ENCODE measurements around the gene CDK2AP2.

Gene CDK2AP2

DNA sequence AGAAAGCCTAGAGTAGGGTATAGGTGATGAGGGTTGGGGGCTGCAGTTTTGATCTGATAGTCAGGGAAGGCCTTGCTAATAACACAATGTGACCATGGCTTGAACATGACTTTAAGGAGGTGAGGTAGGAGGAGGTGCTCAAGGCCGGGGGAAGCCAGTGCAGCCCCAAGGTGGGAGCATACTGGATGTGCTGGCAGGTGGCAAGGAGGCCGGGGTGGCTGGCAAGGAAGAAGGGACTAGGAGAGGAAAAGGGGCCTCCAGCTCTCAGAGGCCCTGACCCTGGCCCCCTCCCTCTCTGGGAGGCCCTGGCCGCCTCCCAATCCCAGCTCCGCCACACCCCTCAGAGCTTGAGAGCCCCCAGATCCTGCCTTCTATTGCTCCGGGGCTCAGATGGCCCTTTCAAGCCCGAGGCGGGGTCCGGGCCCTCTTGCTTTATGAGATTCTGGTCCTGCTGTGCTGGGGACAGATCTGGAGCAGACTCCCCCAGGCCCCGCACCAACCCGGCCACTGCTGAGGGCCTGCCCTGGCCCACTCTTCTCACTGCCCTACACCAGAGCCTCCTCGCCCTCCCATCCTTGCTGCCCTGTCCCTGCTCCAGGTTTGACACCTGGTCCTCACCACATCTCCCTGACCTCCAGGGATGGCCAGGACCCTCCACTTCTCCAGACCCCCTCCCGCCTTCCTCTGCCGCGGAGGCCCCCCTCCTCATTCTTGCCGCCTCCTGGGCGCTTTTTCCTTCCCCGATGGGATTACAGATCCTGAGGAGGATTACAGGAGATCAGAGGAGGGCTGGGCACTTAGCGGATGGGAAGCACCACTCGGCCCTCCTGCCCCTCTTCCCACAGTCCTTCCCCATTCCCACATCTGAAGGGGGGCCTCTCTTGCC is 4.6 kb downstream of the CDK2AP2 start:
- DNase-seq: no peak

GRCh38 chr11:67502328-67502979 is 5.5 kb downstream of the CDK2AP2 start:
- DNase-seq: no peak

GRCh38 chr11:67501854-67502253 is 6.1 kb downstream of the CDK2AP2 start:
- no peak for DNase-seq

DNA sequence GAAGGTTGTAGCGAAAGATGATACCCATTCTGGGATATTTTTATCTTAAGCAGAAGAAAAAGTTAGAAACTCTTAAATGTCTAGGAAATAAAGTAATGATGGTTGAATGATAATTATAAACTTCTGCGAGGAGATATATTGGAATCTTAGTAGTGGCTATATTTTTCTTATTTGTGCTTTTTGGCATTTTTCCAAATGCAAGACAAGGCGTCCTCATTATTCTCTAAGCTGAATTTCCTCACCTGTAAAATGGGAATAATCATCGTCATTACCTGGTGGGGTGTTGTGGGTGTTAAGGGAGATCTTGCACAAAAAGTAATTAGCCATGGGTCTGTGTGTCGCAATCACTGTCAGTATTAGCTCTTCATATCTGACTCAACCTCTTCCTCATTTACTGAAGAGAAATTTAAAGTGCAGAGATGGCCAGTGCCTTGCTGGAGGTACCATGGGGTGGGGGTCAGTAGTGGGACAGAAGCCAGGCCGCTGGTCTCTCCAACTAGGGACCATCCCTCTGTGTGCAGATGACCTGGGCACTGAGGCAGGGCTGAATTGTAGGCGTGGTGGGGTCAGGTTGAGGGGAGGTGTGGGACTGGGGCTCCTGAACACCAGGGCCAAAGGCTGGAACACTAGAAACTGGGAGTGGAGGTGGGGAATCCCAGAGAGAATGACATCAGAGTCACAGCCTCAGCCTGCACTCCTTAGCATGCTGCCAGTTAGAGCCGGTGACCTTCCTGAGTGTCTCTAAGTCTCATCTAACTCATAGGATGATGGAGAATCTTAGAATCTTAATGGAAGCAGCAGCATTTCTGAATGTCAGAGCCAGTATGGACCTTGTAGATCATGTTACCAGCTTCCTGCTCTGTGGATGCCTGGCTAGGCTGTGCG is 6.9 kb downstream of the CDK2AP2 start:
- DNase-seq: no peak

DNA sequence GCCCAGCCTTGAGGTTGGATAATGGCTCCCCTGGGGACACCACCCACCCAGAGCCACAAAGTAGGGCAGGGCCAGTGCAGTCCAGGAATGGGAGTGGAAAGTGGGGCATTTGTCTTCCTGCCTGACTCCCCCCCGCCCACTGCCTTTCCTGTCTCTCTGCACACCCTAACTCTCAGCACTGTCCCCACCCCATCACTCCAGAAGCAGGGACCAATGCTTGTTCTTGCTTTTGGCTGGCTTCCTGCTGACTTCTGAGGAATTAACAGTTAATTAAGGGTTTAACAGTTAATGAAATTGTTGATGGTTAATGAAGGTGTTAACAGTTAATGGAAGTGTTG is 7.5 kb downstream of the CDK2AP2 start:
- no peak for DNase-seq

DNA sequence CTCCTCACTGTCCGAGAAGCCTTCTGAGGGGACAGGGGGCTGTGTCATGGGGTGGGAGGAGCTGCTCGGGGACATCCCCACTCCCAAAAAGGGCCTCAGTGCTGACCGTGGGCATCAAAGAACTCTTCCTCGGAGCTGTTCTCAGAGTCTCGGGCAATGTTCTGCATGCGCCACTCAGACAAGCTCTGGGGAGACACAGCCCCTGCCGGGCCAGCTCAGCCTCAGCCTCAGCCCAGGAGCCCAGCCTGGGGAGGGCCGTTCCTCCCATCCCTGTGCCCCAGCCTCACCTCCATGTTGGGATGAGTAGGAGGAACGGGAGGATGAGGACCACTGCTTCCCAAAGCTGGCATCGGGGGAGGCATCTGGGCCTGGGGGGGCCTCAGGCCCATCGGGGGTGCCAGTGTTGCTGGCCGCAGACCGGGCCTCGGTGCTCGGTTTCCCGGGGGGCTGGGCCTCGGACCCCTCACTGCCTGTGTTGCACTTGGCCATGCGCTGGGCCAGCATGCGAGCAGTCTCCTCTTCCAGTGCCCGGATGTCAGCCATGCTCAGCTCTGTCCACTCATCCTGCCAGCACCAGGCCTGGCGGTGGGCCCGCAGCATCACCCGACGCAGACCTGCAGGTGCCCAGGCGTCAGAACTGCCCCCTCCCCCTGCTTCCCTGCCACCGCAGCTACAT is 8.0 kb downstream of the CDK2AP2 start:
- DNase-seq: no peak

- no peak for DNase-seq
Measured at GRCh38 chr11:67498544-67498972, 9.4 kb downstream of the CDK2AP2 start.

GRCh38 chr11:67497656-67498291 is 10.2 kb downstream of the CDK2AP2 start:
- DNase-seq: no peak

- no peak for DNase-seq
Measured at GRCh38 chr11:67496113-67496512, 11.8 kb downstream of the CDK2AP2 start.

DNA sequence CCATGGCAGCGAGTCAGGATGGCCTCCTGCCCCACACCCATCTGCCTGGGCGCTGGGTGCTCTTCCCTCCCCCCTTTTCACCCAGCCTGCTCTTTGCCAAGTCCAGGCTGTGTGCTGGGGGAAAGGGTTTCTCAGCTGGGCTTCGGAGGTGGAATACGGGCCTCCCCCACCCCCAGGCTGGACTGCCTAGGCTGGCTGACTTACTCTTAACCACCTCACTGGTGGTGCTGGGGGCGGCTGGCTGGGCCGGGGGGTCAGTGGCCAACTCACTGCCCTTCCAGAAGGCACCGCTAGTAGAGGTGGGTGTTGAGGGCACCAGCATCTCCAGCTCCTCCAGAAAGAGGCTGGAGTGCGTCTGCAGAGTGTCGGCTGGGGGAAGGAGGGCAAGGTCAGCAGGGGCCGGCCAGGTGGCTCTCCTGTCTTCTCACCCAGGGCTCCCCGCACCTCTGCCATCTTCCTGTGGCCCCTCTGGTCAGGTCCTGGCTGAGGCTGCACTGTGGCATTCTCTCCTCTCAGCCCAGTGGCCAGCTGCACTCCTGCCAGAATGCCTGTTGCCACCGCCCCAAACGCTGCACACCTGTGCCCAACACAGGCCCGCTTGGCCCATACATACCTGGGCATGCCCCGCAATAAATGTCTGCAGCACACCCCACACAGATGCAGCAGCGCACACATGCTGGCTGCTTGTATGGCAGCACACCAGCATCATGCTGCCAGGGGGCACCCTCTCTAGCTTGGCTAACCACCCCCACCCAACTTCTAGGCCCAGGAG is 12.5 kb downstream of the CDK2AP2 start:
- DNase-seq: no peak

GRCh38 chr11:67494371-67495233 is 13.4 kb downstream of the CDK2AP2 start:
- no peak for DNase-seq

- DNase-seq: no peak
Measured at GRCh38 chr11:67493548-67494370, 14.2 kb downstream of the CDK2AP2 start.

DNA sequence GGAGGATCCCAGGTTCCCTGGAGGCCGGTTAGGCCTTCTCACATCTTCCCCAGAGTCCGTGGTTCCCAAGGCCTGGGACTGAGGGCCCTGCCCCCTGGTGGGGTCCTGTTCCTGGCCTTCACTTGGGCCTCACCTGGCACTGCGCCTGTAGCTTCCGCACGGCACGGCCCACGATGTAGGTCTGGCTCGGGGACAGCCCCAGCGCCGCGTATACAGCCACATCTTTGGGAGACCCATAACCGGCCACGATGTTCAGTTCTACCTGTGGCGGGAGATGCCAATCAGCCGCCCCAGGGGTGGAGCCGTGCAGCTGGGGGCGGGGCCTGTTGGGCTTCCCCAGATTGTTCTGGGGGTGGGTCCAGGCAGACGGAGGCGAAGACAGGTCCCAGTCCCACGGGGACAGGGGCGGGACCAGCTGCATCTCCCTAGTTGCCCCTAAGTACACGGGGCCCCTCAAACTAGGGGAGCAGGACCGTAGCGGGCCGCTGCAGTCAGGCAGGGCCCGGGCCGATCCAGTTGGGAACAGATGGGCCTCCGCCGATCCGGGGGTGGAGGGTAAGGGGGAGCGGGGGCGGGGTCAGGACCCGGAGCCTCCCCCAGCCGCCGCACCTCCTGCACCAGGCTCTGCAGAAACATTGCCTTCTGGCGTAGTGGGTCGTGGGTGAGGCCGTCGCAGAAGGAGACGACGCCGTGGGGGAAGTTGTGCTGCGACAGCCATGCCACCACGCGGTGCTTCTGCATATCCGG is 15.0 kb downstream of the CDK2AP2 start:
- DNase-seq: no peak

- DNase-seq: no peak
Measured at GRCh38 chr11:67492069-67492727, 15.8 kb downstream of the CDK2AP2 start.

- no peak for DNase-seq
Measured at GRCh38 chr11:67491276-67492068, 16.5 kb downstream of the CDK2AP2 start.

DNA sequence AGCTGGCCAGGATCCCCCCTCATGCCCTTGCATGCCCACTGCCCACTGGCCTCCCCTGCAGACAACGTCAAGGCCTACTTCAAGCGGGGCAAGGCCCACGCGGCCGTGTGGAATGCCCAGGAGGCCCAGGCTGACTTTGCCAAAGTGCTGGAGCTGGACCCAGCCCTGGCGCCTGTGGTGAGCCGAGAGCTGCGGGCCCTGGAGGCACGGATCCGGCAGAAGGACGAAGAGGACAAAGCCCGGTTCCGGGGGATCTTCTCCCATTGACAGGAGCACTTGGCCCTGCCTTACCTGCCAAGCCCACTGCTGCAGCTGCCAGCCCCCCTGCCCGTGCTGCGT is 17.3 kb downstream of the CDK2AP2 start:
- DNase-seq: no peak

- DNase-seq: no peak
Measured at GRCh38 chr11:67489885-67490726, 17.9 kb downstream of the CDK2AP2 start.

Data from DMS79 treated with DMSO at 0.1 percent for 48 hours (cell line).